Vagina (tissue), 2 donors: Measurements from ENCODE around the gene KCTD11. TPM values are rescaled to one million over a fixed set of nuclear protein-coding genes. Genes with fewer than 3 reads are reported as not detected.

Source experiments
- DNase-seq, 2 donors: peaks; one replicate each; pipeline ENCODE4 v3.0.0-alpha.2; 2017; ENCODE audit errors: extremely low spot score in 2 of 2
- H3K27ac ChIP-seq: fragments of 200-600 bp; sonication (generic); one replicate; pipeline ENCODE4 v1.5.1; 2019
- H3K27me3 ChIP-seq: fragments of 200-600 bp; sonication (generic); one replicate; pipeline ENCODE4 v1.5.1; 2019
- H3K36me3 ChIP-seq, 2 donors: fragments of 200-600 bp; sonication (generic); one replicate each; pipeline ENCODE4 v1.5.1; 2017 to 2019
- H3K4me1 ChIP-seq: fragments of 200-600 bp; sonication (generic); one replicate; pipeline ENCODE4 v1.5.1; 2019
- H3K4me3 ChIP-seq, 2 donors: fragments of 200-600 bp; sonication (generic); 1 replicate in 1 of 2; 2 replicates in 1 of 2; pipeline ENCODE4 v1.5.1; 2016 to 2019
- H3K9me3 ChIP-seq: fragments of 200-600 bp; sonication (generic); one replicate; pipeline ENCODE4 v1.5.1; 2019
- POLR2A ChIP-seq, 2 donors: fragments of 450-650 bp; IDR thresholded peaks; one replicate each; pipeline ENCODE4 v1.6.1; 2017; ENCODE audit warnings: antibody characterized with exemption in 2 of 2, mild to moderate bottlenecking in 2 of 2, moderate library complexity in 2 of 2
- POLR2AphosphoS5 ChIP-seq, 2 donors: sonication (generic); formaldehyde crosslinking; IDR thresholded peaks; one replicate each; pipeline ENCODE4 v1.9.0; 2017; ENCODE audit warnings: antibody characterized with exemption in 2 of 2, mild to moderate bottlenecking in 2 of 2, low read depth in 1 of 2; ENCODE audit not compliant: insufficient read depth in 1 of 2
- intact Hi-C: fragments of 100-400 bp; cut with DNase I; formaldehyde crosslinking; loops from one replicate; pipeline ENCODE4 v1.15.1; 2023
- total RNA-seq: library from RNA; depleted of rRNA; stranded (reverse); fragments of >200 nt; gene quantifications from one replicate; pipeline ENCODE4 v1.2.3, GENCODE V29; 2016
- TF ChIP-seq, protein P1 (sequence below), 3 experiments: fragments of 450-650 bp in 2 of 3; fragments of 200-600 bp in 1 of 3; sonication (generic) in 1 of 3; IDR thresholded peaks; one replicate each; pipeline ENCODE4 v1.5.1; 2017 to 2019; ENCODE audit warnings: antibody characterized with exemption in 3 of 3, mild to moderate bottlenecking in 2 of 3, moderate library complexity in 2 of 3

The KCTD11 gene
- total RNA-seq, 1 donor from 2014 or later = 12.5 TPM

DNA sequence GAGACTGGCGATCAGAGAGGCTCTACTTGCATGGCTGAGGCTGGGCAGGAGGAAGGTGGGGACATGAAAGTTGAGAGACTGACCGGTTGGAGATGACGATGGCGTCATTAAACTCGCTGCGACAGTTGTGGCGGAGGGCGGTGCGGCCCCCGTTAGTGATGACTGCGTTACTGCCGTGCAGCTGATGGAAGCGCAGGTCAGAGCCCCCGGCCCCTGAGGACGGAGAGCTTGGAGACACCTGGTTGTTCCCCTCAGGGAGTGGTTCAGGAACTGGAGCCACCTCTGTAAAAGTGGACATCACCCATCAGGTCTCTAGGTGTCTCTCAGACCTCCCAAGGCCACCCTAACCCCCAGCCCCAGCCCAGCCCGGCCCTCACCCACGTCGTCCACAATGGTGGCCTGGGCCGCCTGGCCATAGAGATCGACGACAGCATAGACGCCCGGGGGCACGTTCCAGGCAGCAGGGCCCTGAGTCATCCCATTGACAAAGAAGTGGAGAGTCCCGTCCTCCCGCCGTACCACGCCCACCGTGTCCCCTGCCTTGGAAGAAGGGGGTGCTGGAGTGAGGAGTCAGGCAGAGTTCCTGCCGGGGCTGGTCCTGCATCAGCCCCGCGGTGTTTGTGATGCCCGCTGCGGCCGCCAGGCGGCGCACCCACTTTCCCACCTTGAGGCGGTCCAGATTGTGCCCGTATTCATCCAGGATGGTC is 28.1 kb upstream of the KCTD11 start:
- Histone ChIP-seq H3K9me3 (no peaks in the 10 kb centered on the region), H3K27ac (no peak overlapping the region), H3K27me3 (no peaks in the 10 kb centered on the region), H3K4me3 (no peak overlapping the region), H3K4me1 (peaks cover 14% of the 10 kb centered on the region), H3K36me3 (peaks cover 0 to 56% of the 10 kb centered on the region in 2 donors)
- DNase-seq = no peak
- no peak for TF ChIP-seq POLR2A (IDR thresholded peaks at IDR 0.05)
- TF ChIP-seq, protein P1, sequence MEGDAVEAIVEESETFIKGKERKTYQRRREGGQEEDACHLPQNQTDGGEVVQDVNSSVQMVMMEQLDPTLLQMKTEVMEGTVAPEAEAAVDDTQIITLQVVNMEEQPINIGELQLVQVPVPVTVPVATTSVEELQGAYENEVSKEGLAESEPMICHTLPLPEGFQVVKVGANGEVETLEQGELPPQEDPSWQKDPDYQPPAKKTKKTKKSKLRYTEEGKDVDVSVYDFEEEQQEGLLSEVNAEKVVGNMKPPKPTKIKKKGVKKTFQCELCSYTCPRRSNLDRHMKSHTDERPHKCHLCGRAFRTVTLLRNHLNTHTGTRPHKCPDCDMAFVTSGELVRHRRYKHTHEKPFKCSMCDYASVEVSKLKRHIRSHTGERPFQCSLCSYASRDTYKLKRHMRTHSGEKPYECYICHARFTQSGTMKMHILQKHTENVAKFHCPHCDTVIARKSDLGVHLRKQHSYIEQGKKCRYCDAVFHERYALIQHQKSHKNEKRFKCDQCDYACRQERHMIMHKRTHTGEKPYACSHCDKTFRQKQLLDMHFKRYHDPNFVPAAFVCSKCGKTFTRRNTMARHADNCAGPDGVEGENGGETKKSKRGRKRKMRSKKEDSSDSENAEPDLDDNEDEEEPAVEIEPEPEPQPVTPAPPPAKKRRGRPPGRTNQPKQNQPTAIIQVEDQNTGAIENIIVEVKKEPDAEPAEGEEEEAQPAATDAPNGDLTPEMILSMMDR (IDR thresholded peaks at IDR 0.05) = peak; percentile 49 to 60 (median 56)
- no peak for TF ChIP-seq POLR2AphosphoS5 (IDR thresholded peaks at IDR 0.05; ENCODE audit: insufficient read depth in 1 of 2, low read depth in 1 of 2)
- intact Hi-C loops = no loop called here

DNA sequence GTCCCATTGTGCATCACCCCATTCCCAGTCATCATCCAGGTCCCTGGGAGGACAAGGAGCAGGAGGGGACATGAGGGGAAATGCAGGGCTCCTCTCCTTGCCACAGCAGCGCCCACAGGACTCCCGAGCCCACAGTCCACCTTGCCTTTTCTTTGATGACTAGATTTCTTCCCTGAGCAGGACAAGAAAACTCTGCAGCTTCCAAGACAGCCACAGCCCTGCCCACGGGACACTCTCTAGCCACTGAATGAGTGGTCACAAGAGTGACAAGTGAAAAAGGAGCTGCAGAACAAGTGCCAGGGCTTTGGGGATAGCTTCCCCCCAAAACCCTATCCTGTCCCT is 27.6 kb upstream of the KCTD11 start:
- Histone ChIP-seq H3K4me3 (no peak overlapping the region), H3K27me3 (no peaks in the 10 kb centered on the region), H3K36me3 (peaks cover 0 to 51% of the 10 kb centered on the region in 2 donors), H3K4me1 (peaks cover 14% of the 10 kb centered on the region), H3K9me3 (no peaks in the 10 kb centered on the region), H3K27ac (no peak overlapping the region)
- TF ChIP-seq POLR2AphosphoS5 (IDR thresholded peaks at IDR 0.05; ENCODE audit: insufficient read depth in 1 of 2, low read depth in 1 of 2) (no peak), POLR2A (IDR thresholded peaks at IDR 0.05) (no peak)
- TF ChIP-seq, protein P1 (IDR thresholded peaks at IDR 0.05) = no peak
- no peak for DNase-seq
- intact Hi-C loops = no loop called here

DNA sequence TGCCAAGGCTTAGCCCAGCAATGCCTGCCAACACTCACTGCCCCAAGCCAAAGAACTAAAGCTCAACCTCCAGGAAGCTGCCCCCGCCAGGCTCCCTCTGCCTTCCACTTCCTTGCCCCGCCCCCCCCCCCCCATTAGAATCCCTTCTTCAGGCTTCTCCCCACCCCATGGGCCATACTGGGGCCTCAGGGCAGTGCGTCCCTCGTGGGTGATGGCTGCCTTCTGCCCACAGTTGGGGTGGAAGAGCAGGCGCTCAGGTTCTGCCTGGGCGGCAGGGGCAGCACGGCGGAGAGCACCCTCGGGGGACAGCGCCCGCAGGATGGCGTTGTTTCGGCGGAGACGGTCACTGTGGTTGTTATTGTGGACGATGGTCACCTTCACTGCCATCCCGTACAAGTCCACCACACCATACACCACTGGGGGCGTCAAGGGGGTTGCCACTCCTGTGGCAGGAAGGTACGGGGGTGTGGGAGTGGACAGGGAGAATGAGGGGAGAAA is 26.9 kb upstream of the KCTD11 start:
- Histone ChIP-seq H3K27ac (no peak overlapping the region), H3K9me3 (no peaks in the 10 kb centered on the region), H3K4me1 (peaks cover 14% of the 10 kb centered on the region), H3K36me3 (peaks cover 0 to 51% of the 10 kb centered on the region in 2 donors), H3K4me3 (no peak overlapping the region), H3K27me3 (no peaks in the 10 kb centered on the region)
- intact Hi-C loops = no loop called here
- DNase-seq = no peak
- TF ChIP-seq POLR2AphosphoS5 (IDR thresholded peaks at IDR 0.05; ENCODE audit: insufficient read depth in 1 of 2, low read depth in 1 of 2) (no peak), POLR2A (IDR thresholded peaks at IDR 0.05) (no peak)
- TF ChIP-seq, protein P1 (IDR thresholded peaks at IDR 0.05) = no peak

DNA sequence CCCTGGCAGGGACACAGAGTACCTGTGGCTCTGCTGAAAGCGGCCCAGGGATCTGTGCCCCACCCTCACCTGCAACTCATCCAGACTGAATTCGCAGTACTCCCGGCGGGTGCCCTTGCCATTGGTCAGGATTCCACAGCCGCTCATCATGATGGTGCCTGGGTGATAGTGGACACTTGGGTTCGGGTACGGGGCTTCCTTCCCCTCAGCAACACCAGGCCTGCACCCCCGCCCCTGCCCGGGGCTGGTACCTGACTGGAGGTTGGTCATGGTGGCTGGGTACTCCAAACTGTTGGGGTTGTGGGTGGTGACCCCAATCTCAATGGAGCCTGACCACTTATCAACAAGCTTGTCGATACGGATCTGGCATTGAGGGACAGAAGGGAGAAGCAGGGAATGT is 25.8 kb upstream of the KCTD11 start:
- Histone ChIP-seq H3K27ac (no peak overlapping the region), H3K9me3 (no peaks in the 10 kb centered on the region), H3K4me3 (no peak overlapping the region), H3K27me3 (no peaks in the 10 kb centered on the region), H3K36me3 (peaks cover 0 to 42% of the 10 kb centered on the region in 2 donors), H3K4me1 (peaks cover 22% of the 10 kb centered on the region)
- intact Hi-C loops = no loop called here
- no peak for DNase-seq
- TF ChIP-seq, protein P1 (IDR thresholded peaks at IDR 0.05) = no peak
- TF ChIP-seq POLR2AphosphoS5 (IDR thresholded peaks at IDR 0.05; ENCODE audit: insufficient read depth in 1 of 2, low read depth in 1 of 2) (no peak), POLR2A (IDR thresholded peaks at IDR 0.05) (no peak)

DNA sequence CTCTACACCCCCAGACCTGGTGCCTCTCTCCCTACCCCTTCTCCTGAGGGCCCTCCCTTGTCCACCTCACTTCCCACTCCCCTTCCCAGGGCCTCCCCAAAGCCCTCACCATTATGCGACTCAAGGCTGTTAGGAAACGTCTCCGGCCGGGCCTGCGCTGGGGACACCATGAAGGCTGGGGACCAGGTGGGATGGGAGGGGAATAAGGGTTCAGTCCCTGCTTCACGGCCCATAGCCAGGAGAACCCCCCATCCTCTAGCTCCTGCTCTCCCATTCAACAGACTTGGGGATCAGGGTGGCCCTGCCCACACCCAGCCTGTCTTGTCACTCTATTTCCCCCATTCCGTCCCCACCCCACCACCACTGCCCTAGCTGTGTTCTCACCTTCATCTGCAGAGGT is 24.9 kb upstream of the KCTD11 start:
- DNase-seq = no peak
- H3K4me1 ChIP-seq = peaks cover 22% of the 10 kb centered on the region
- no peak overlapping the region for H3K27ac ChIP-seq
- no peak overlapping the region for H3K4me3 ChIP-seq
- peaks cover 0 to 34% of the 10 kb centered on the region in 2 donors for H3K36me3 ChIP-seq
- intact Hi-C loops = no loop called here
- H3K27me3 ChIP-seq = no peaks in the 10 kb centered on the region
- no peak for TF ChIP-seq POLR2A (IDR thresholded peaks at IDR 0.05)
- TF ChIP-seq, protein P1 (IDR thresholded peaks at IDR 0.05) = no peak
- TF ChIP-seq POLR2AphosphoS5 (IDR thresholded peaks at IDR 0.05; ENCODE audit: insufficient read depth in 1 of 2, low read depth in 1 of 2) = no peak
- no peaks in the 10 kb centered on the region for H3K9me3 ChIP-seq
